GM21390 (cell line): ENCODE results near the gene OR1L4.

Experiments used
- ATAC-seq: cut with Tn5 transposase; IDR thresholded peaks from one replicate; pipeline ENCODE4 v1.9.1; 2021; ENCODE audit not compliant: unreplicated experiment

The OR1L4 gene

GRCh38 chr9:122723690-122724089, at the start of gene OR1L4:
OR1L4 (plus strand) TSS chr9:122723990; CDS start chr9:122723990, 0 bp downstream.
- no peak for ATAC-seq

- ATAC-seq = no peak
These were observed 38.9 kb upstream of the OR1L4 start for GRCh38 chr9:122684851-122685250.

GRCh38 chr9:122695696-122696095, 28.1 kb upstream of the OR1L4 start:
- no peak for ATAC-seq

- ATAC-seq = no peak
These were observed 5.8 kb upstream of the OR1L4 start for GRCh38 chr9:122718038-122718437.

GRCh38 chr9:122719218-122719617, 4.6 kb upstream of the OR1L4 start:
- no peak for ATAC-seq

GRCh38 chr9:122742003-122742402, 18.2 kb downstream of the OR1L4 start, which contains the start of gene OR1L6:
OR1L6 (plus strand) TSS chr9:122742303; CDS start chr9:122749848, 7,545 bp downstream.
- no peak for ATAC-seq

- ATAC-seq = no peak
These were observed 31.0 kb downstream of the OR1L4 start for GRCh38 chr9:122754825-122755224.

GRCh38 chr9:122767817-122768216, 44.0 kb downstream of the OR1L4 start:
- no peak for ATAC-seq
